ENCODE results near the gene KCND1. TPM values are rescaled to one million over a fixed set of nuclear protein-coding genes. Genes with fewer than 3 reads are reported as not detected.
A peak's percentile ranks its signal among the peaks of the same experiment; 100 is the strongest.

The KCND1 gene
- total RNA-seq, 1 donor from 2014 or later, result 3.0 TPM

GRCh38 chrX:48968377-48968776 lies 3.3 kb downstream of the KCND1 start:
- Mint-ChIP-seq H3K27ac (no peak overlapping the region), H3K4me3 (no peak overlapping the region), H3K9me3 (no peaks in the 10 kb centered on the region), H3K36me3 (peaks cover 8% of the 10 kb centered on the region), H3K27me3 (no peaks in the 10 kb centered on the region), H3K4me1 (ENCODE audit: unreplicated experiment) (no peaks in the 10 kb centered on the region)
- DNase-seq (ENCODE audit: extremely low spot score, unreplicated experiment), result no peak
- no peak for TF ChIP-seq CTCF (conservative IDR thresholded peaks at IDR 0.05)

GRCh38 chrX:48966796-48967579 lies 4.7 kb downstream of the KCND1 start:
- no peak for DNase-seq (ENCODE audit: extremely low spot score, unreplicated experiment)
- H3K4me3 Mint-ChIP-seq, result no peak overlapping the region
- no peaks in the 10 kb centered on the region for H3K9me3 Mint-ChIP-seq
- H3K36me3 Mint-ChIP-seq, result peaks cover 3% of the 10 kb centered on the region
- TF ChIP-seq CTCF (conservative IDR thresholded peaks at IDR 0.05), result no peak
- H3K4me1 Mint-ChIP-seq (ENCODE audit: unreplicated experiment), result no peaks in the 10 kb centered on the region
- no peak overlapping the region for H3K27ac Mint-ChIP-seq
- no peaks in the 10 kb centered on the region for H3K27me3 Mint-ChIP-seq

GRCh38 chrX:48965959-48966358 lies 5.7 kb downstream of the KCND1 start:
- TF ChIP-seq CTCF (conservative IDR thresholded peaks at IDR 0.05), result no peak
- Mint-ChIP-seq H3K4me3 (no peak overlapping the region), H3K27me3 (no peaks in the 10 kb centered on the region), H3K4me1 (ENCODE audit: unreplicated experiment) (no peaks in the 10 kb centered on the region), H3K36me3 (peaks cover 3% of the 10 kb centered on the region), H3K27ac (no peak overlapping the region), H3K9me3 (no peaks in the 10 kb centered on the region)
- DNase-seq (ENCODE audit: extremely low spot score, unreplicated experiment), result no peak

GRCh38 chrX:48961585-48962091 lies 10.0 kb downstream of the KCND1 start:
- TF ChIP-seq CTCF (conservative IDR thresholded peaks at IDR 0.05), result no peak
- H3K27ac Mint-ChIP-seq, result peak overlapping the region; percentile 77
- H3K27me3 Mint-ChIP-seq, result no peaks in the 10 kb centered on the region

GRCh38 chrX:48960291-48960690 lies 11.4 kb downstream of the KCND1 start:
- Mint-ChIP-seq H3K27ac (peak overlapping the region; percentile 52), H3K4me1 (ENCODE audit: unreplicated experiment) (no peaks in the 10 kb centered on the region), H3K27me3 (no peaks in the 10 kb centered on the region), H3K36me3 (peaks cover 7% of the 10 kb centered on the region), H3K4me3 (peak overlapping the region; percentile 55), H3K9me3 (no peaks in the 10 kb centered on the region)
- TF ChIP-seq CTCF (conservative IDR thresholded peaks at IDR 0.05), result no peak
- DNase-seq (ENCODE audit: extremely low spot score, unreplicated experiment), result no peak

More at GRCh38 chrX:48961585-48962091, 10.0 kb downstream of the KCND1 start:
- peaks cover 7% of the 10 kb centered on the region for H3K36me3 Mint-ChIP-seq
- no peak for DNase-seq (ENCODE audit: extremely low spot score, unreplicated experiment)
- no peak overlapping the region for H3K4me3 Mint-ChIP-seq
- H3K9me3 Mint-ChIP-seq, result no peaks in the 10 kb centered on the region
- no peaks in the 10 kb centered on the region for H3K4me1 Mint-ChIP-seq (ENCODE audit: unreplicated experiment)
